Gastroesophageal sphincter (tissue), 3 donors: ENCODE data around the gene KIF1A.

Experiments
- CTCF ChIP-seq, 4 experiments: fragments of 200-600 bp in 2 of 4; fragments of 450-650 bp in 2 of 4; sonication (generic) in 1 of 4; IDR thresholded peaks; one replicate each; pipeline ENCODE4 v1.5.1; 2017 to 2019; ENCODE audit warnings: antibody characterized with exemption in 4 of 4, mild to moderate bottlenecking in 2 of 4, moderate library complexity in 2 of 4
- EP300 ChIP-seq: sonication (generic); formaldehyde crosslinking; IDR thresholded peaks from one replicate; pipeline ENCODE4 v1.6.1; 2017; ENCODE audit warnings: antibody characterized with exemption, mild to moderate bottlenecking
- POLR2A ChIP-seq, 2 donors: fragments of 450-650 bp; IDR thresholded peaks; one replicate each; pipeline ENCODE4 v1.6.1; 2017; ENCODE audit warnings: antibody characterized with exemption in 2 of 2, mild to moderate bottlenecking in 2 of 2, moderate library complexity in 1 of 2
- POLR2AphosphoS5 ChIP-seq: sonication (generic); formaldehyde crosslinking; IDR thresholded peaks from one replicate; pipeline ENCODE4 v1.6.1; 2017; ENCODE audit warnings: antibody characterized with exemption

- TF ChIP-seq POLR2A (IDR thresholded peaks at IDR 0.05) (no peak), CTCF (IDR thresholded peaks at IDR 0.05) (no peak), EP300 (no peak), POLR2AphosphoS5 (no peak)
Measured at GRCh38 chr2:240707043-240707756, 112.8 kb downstream of the KIF1A start.
